ENCODE measurements around the gene PLEKHA4. TPM values are rescaled to one million over a fixed set of nuclear protein-coding genes. Genes with fewer than 3 reads are reported as not detected.

PLEKHA4 gene
- polyA plus RNA-seq, 3 donors: 0.69 to 1.5 (median 1.1) TPM

- 87% methylated on average over 4 of the region's 15 CpGs for WGBS (ENCODE audit: insufficient coverage)
- H3K4me1 ChIP-seq (ENCODE audit: control insufficient read depth in 1 of 2, insufficient read depth in 2 of 2, low read length in 2 of 2): no peaks in the 10 kb centered on the region
- no peak for TF ChIP-seq CTCF (IDR thresholded peaks at IDR 0.05)
- Mint-ChIP-seq H3K36me3 (no peaks in the 10 kb centered on the region), H3K27me3 (ENCODE audit: low read depth in 3 of 3) (peaks cover 2 to 3% (median 2%) of the 10 kb centered on the region in 3 donors), H3K27ac (no peak overlapping the region), H3K4me3 (no peak overlapping the region), H3K4me1 (no peaks in the 10 kb centered on the region), H3K9me3 (peaks cover 0 to 3% (median 0%) of the 10 kb centered on the region in 7 donors)
- no peaks in the 10 kb centered on the region for H3K79me2 ChIP-seq (ENCODE audit: insufficient read depth, low read length)
- no peak overlapping the region for H2AFZ ChIP-seq (ENCODE audit: insufficient read depth, low read depth, low read length, poor library complexity, severe bottlenecking)
- H3K27ac ChIP-seq (ENCODE audit: low read depth in 1 of 2, low read length in 2 of 2): no peak overlapping the region
- H3K9ac ChIP-seq (ENCODE audit: insufficient read depth, low read length, poor library complexity, severe bottlenecking): no peak overlapping the region
- H3K4me2 ChIP-seq (replicated peaks; ENCODE audit: extremely low read depth, low read length, poor library complexity, severe bottlenecking): no peak overlapping the region
- no peak overlapping the region for H3K4me3 ChIP-seq (replicated peaks in 1 of 3; ENCODE audit: low read depth in 2 of 3, low read length in 3 of 3)
- no peaks in the 10 kb centered on the region for H3K36me3 ChIP-seq (replicated peaks in 1 of 2; ENCODE audit: control insufficient read depth in 1 of 2, insufficient read depth in 2 of 2, low read length in 2 of 2)
- DNase-seq: no peak
- no peaks in the 10 kb centered on the region for H3K9me3 ChIP-seq (replicated peaks in 1 of 2; ENCODE audit: control insufficient read depth in 1 of 2, insufficient read depth in 1 of 2, low read length in 2 of 2)
- intact Hi-C loops (cut with micrococcal nuclease): no loop called here
- H3K27me3 ChIP-seq (ENCODE audit: control insufficient read depth in 2 of 2, insufficient read depth in 2 of 2, low read length in 2 of 2): no peaks in the 10 kb centered on the region
- no peaks in the 10 kb centered on the region for H4K20me1 ChIP-seq (ENCODE audit: insufficient read depth, low read length)
Observed at GRCh38 chr19:48845384-48845783, 23.0 kb downstream of the PLEKHA4 start.

GRCh38 chr19:48844472-48844871 is 23.9 kb downstream of the PLEKHA4 start:
- H3K27ac Mint-ChIP-seq: no peak overlapping the region
- no peak for TF ChIP-seq CTCF (IDR thresholded peaks at IDR 0.05)
- no peaks in the 10 kb centered on the region for H3K79me2 ChIP-seq (ENCODE audit: insufficient read depth, low read length)

More at GRCh38 chr19:48844472-48844871, 23.9 kb downstream of the PLEKHA4 start:
- Histone ChIP-seq H3K4me2 (replicated peaks; ENCODE audit: extremely low read depth, low read length, poor library complexity, severe bottlenecking) (no peak overlapping the region), H3K27ac (ENCODE audit: low read depth in 1 of 2, low read length in 2 of 2) (no peak overlapping the region), H3K36me3 (replicated peaks in 1 of 2; ENCODE audit: control insufficient read depth in 1 of 2, insufficient read depth in 2 of 2, low read length in 2 of 2) (no peaks in the 10 kb centered on the region), H3K27me3 (ENCODE audit: control insufficient read depth in 2 of 2, insufficient read depth in 2 of 2, low read length in 2 of 2) (no peaks in the 10 kb centered on the region), H3K4me3 (replicated peaks in 1 of 3; ENCODE audit: low read depth in 2 of 3, low read length in 3 of 3) (no peak overlapping the region), H4K20me1 (ENCODE audit: insufficient read depth, low read length) (no peaks in the 10 kb centered on the region), H2AFZ (ENCODE audit: insufficient read depth, low read depth, low read length, poor library complexity, severe bottlenecking) (no peak overlapping the region), H3K9me3 (replicated peaks in 1 of 2; ENCODE audit: control insufficient read depth in 1 of 2, insufficient read depth in 1 of 2, low read length in 2 of 2) (no peaks in the 10 kb centered on the region), H3K4me1 (ENCODE audit: control insufficient read depth in 1 of 2, insufficient read depth in 2 of 2, low read length in 2 of 2) (no peaks in the 10 kb centered on the region), H3K9ac (ENCODE audit: insufficient read depth, low read length, poor library complexity, severe bottlenecking) (no peak overlapping the region)
- no peaks in the 10 kb centered on the region for H3K36me3 Mint-ChIP-seq
- H3K27me3 Mint-ChIP-seq (ENCODE audit: low read depth in 3 of 3): peaks cover 2 to 3% (median 2%) of the 10 kb centered on the region in 3 donors
- H3K4me3 Mint-ChIP-seq: no peak overlapping the region
- DNase-seq: peak in 1 of 3 donors; percentile 19
- WGBS (ENCODE audit: insufficient coverage): 82% methylated on average over 1 of the region's 2 CpGs
- intact Hi-C loops (cut with micrococcal nuclease): no loop called here
- H3K4me1 Mint-ChIP-seq: no peaks in the 10 kb centered on the region
- peaks cover 0 to 3% (median 0%) of the 10 kb centered on the region in 7 donors for H3K9me3 Mint-ChIP-seq
